ENCODE measurements around the gene HLA-C.

The HLA-C gene

GRCh38 chr6:31287619-31288018, 15.7 kb upstream of the HLA-C start:
- no peak for TF ChIP-seq CTCF (IDR thresholded peaks at IDR 0.05)

DNA sequence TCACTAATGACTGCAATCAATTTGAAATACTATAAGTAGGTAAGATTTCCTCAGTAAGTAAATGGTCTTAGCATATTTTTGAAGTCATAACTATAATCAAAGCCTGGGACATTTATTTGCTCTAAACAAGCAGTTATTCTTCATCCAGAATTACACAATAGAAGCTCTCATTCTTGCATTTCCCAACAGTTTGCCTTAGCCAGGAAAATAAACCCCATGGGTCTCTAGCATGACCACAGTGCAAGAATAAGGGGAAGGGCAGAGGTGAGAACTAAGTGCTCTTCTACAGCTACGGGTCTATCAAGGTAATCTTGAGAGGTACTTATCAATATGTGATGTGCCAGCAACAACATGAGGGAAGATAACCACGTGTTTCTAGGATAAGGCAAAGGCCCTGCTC, 14.1 kb upstream of the HLA-C start:
- TF ChIP-seq CTCF (IDR thresholded peaks at IDR 0.05): no peak

DNA sequence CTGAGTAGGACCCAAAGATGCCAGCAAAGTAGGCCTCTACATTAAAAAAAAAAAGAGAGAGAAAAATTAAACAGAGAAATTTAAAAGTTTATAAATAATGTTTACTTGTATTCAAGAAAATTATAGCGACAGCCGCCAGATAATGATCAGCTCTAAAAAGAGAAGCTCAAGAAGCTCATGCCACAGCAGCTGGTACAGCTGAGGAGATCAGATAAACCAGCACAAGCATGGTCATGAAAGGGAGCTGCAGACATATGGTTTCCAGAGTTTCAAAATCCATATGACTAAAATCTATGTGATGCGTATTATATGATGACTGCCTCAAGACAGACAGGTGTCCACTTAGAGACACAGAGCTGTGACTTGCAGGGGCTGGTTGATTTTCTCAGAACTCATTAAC, 13.6 kb upstream of the HLA-C start:
- TF ChIP-seq CTCF (IDR thresholded peaks at IDR 0.05): no peak

DNA sequence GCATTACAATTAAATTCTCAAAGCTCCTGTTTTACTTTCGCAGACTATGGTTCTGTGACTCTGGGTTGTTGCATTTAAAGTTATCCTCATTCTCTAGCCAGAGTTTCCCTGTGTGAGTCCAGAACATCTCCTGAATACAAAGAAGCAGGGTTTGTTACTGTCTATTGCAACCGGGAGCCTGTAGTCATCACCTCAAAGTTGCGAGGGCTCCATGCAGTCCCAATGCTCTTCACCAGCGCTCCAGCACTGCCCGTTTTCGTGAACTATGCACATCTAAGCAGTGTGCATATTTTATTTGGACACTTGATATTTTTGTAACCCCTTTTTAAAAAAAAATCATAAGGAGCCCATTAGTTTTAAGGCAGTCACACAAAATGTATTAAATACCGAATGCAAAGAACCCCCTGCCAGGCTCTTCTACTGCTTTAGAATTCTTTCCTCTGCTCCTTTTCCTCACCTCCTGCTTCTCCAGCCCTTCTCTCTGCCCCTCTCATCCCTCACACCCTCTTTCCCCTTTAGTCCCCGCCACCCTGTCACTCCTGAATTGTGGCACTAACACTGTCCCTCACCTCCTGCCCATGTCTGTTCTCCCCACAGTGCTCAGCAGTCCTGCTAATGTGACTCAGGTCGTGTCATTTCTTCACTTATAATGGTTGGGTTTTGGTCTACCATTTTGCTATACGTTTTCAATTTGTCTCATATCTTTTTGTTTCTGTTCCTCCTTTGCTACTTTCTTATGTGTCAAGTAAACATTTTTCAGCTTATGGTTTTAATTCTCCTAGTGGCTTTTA, 1.1 kb upstream of the HLA-C start:
- TF ChIP-seq CTCF (IDR thresholded peaks at IDR 0.05): no peak

DNA sequence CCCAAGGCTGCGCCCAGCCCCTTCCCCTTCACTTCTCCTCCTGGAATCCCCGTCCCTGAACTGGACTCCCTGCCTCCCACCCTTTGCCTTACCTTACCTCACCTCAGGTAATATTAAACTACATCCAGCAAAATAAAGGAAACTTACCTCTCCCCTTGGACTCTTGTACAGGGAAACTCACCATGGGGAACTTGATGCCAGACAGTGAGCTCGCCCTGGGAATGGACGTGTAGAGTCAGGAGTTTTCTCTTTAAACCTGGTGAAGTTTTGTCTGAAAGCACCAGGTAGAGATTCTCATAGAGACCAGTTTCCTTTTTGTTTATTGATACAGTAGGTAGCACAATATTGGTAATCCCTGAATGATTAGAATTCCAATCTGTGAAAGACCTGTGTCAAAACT, 544 bp upstream of the HLA-C start:
- no peak for TF ChIP-seq CTCF (IDR thresholded peaks at IDR 0.05)

GRCh38 chr6:31270788-31271640, 878 bp downstream of the HLA-C start:
- TF ChIP-seq CTCF (IDR thresholded peaks at IDR 0.05): no peak

DNA sequence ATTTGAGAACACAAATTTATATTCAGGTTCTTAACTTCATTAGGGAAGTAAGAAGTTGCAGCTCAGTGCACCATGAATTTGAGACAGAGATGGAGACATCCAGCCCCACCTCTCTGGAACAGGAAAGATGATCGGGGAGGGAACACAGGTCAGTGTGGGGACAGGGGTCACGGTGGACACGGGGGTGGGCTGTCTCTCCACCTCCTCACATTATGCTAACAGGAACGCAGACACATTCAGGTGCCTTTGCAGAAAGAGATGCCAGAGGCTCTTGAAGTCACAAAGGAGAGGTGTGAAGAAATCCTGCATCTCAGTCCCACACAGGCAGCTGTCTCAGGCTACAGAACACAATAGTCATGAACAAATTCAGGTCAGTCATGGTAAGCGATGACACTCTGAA, 3.1 kb downstream of the HLA-C start:
- no peak for TF ChIP-seq CTCF (IDR thresholded peaks at IDR 0.05)
